SK-N-SH (cell line): ENCODE results near the gene ASIC2. TPM values are rescaled to one million over a fixed set of nuclear protein-coding genes. Genes with fewer than 3 reads are reported as not detected.

Source experiments
- CTCF ChIA-PET: fragments of 300-600, 350-600 bp; formaldehyde crosslinking; extraction: SDS; loops from one replicate; lab custom pipeline; 2021; lab: Yijun Ruan, JAX
- POLR2A ChIA-PET: fragments of 350-600 bp; sonication (Branson Sonifier 250); formaldehyde crosslinking; extraction: SDS; loops from one replicate; lab custom pipeline; 2020; ENCODE audit warnings: antibody characterized with exemption, inconsistent platforms; lab: Yijun Ruan, JAX
- DNase-seq: peaks from one replicate; pipeline ENCODE4 v3.0.0; 2012
- H2AFZ ChIP-seq: fragments of 200-600 bp; sonication (generic); 2 replicates; pipeline ENCODE4 v1.8.1; 2016; ENCODE audit warnings: antibody characterized with exemption, mild to moderate bottlenecking, low read depth
- H3F3A ChIP-seq: fragments of 200-600 bp; sonication (generic); replicated peaks from 2 replicates; pipeline ENCODE3; 2016; ENCODE audit warnings: antibody characterized with exemption, mild to moderate bottlenecking; ENCODE audit not compliant: insufficient read depth
- H3K27ac ChIP-seq, 2 experiments: fragments of 200-500 bp in 1 of 2; fragments of 200-600 bp in 1 of 2; sonication (Bioruptor generic) in 1 of 2; sonication (generic), shearing (Covaris generic) in 1 of 2; 2 replicates each; pipeline versions ENCODE4 v1.5.1 to v1.6.1; 2014 to 2016; ENCODE audit warnings: low read depth in 2 of 2, inconsistent platforms in 1 of 2, low read length in 1 of 2, mild to moderate bottlenecking in 1 of 2, mixed read lengths in 1 of 2
- H3K27me3 ChIP-seq: fragments of 200-600 bp; sonication (generic), shearing (Covaris generic); 2 replicates; pipeline ENCODE4 v1.6.1; 2016; ENCODE audit warnings: mixed run types; ENCODE audit not compliant: insufficient read depth
- H3K36me3 ChIP-seq, 2 experiments: fragments of 200-500 bp in 1 of 2; fragments of 200-600 bp in 1 of 2; sonication (Bioruptor generic) in 1 of 2; sonication (generic) in 1 of 2; replicated peaks in 1 of 2; 2 replicates each; pipeline versions ENCODE3 to v1.5.1; 2014 to 2016; ENCODE audit warnings: low read length in 1 of 2, mild to moderate bottlenecking in 1 of 2; ENCODE audit not compliant: insufficient read depth in 2 of 2, control insufficient read depth in 1 of 2
- H3K4me1 ChIP-seq, 2 experiments: fragments of 200-500 bp in 1 of 2; fragments of 200-600 bp in 1 of 2; sonication (Bioruptor generic) in 1 of 2; sonication (generic), shearing (Covaris generic) in 1 of 2; 2 replicates each; pipeline versions ENCODE4 v1.5.1 to v1.6.1; 2014 to 2016; ENCODE audit warnings: low read depth in 1 of 2, low read length in 1 of 2, mixed run types in 1 of 2; ENCODE audit not compliant: insufficient read depth in 2 of 2, control insufficient read depth in 1 of 2
- H3K4me2 ChIP-seq: fragments of 200-600 bp; sonication (generic), shearing (Covaris generic); 2 replicates; pipeline ENCODE4 v1.6.1; 2017; ENCODE audit warnings: mixed run types
- H3K4me3 ChIP-seq, 2 experiments: fragments of 200-500 bp in 1 of 2; fragments of 200-600 bp in 1 of 2; sonication (Bioruptor generic) in 1 of 2; sonication (generic), shearing (Covaris generic) in 1 of 2; 2 replicates each; pipeline versions ENCODE4 v1.5.1 to v1.8.1; 2014 to 2016; ENCODE audit warnings: low read depth in 2 of 2, inconsistent platforms in 1 of 2, low read length in 1 of 2, mild to moderate bottlenecking in 1 of 2, mixed read lengths in 1 of 2, moderate library complexity in 1 of 2
- H3K79me2 ChIP-seq: fragments of 200-600 bp; sonication (generic); 2 replicates; pipeline ENCODE4 v1.8.1; 2017; ENCODE audit warnings: mild to moderate bottlenecking; ENCODE audit not compliant: insufficient read depth
- H3K9ac ChIP-seq: fragments of 200-600 bp; sonication (generic); 2 replicates; pipeline ENCODE4 v1.6.1; 2017; ENCODE audit warnings: mixed run types
- H3K9me2 ChIP-seq: fragments of 200-600 bp; sonication (generic); 2 replicates; pipeline ENCODE4 v1.6.1; 2017; ENCODE audit warnings: mixed run types
- H3K9me3 ChIP-seq: fragments of 200-600 bp; sonication (generic); 2 replicates; pipeline ENCODE4 v1.6.1; 2017; ENCODE audit warnings: mixed run types, mild to moderate bottlenecking, moderate library complexity
- H4K20me1 ChIP-seq: fragments of 200-600 bp; sonication (generic); 2 replicates; pipeline ENCODE4 v1.6.1; 2017; ENCODE audit warnings: mild to moderate bottlenecking, mixed run types; ENCODE audit not compliant: insufficient read depth
- CTCF ChIP-seq: fragments of 200-600 bp; sonication (generic); IDR thresholded peaks from 2 replicates; pipeline ENCODE4 v1.6.1; 2017; ENCODE audit warnings: antibody characterized with exemption, mild to moderate bottlenecking, moderate library complexity
- ELF1 ChIP-seq: IDR thresholded peaks from 2 replicates; pipeline ENCODE4 v1.4.0; 2012
- FOSL2 ChIP-seq: IDR thresholded peaks from 2 replicates; pipeline ENCODE4 v1.4.0; 2012; ENCODE audit warnings: low read depth, mild to moderate bottlenecking, moderate library complexity, borderline replicate concordance
- FOXJ3 ChIP-seq: sonication (generic); formaldehyde crosslinking; IDR thresholded peaks from 2 replicates; pipeline ENCODE4 v1.5.1; 2020; ENCODE audit warnings: mild to moderate bottlenecking, missing genetic modification reagents
- GATA2 ChIP-seq: sonication (generic); formaldehyde crosslinking; IDR thresholded peaks from 2 replicates; pipeline ENCODE4 v1.5.0; 2020; ENCODE audit warnings: mild to moderate bottlenecking, missing genetic modification reagents
- RCOR1 ChIP-seq: fragments of 150-350 bp; IDR thresholded peaks from 2 replicates; pipeline ENCODE4 v1.6.1; 2017; ENCODE audit warnings: antibody characterized with exemption, low read length
- REST ChIP-seq: IDR thresholded peaks from 2 replicates; pipeline ENCODE4 v1.6.1; 2012; ENCODE audit warnings: mild to moderate bottlenecking, low read depth, low read length, moderate library complexity
- RXRA ChIP-seq: IDR thresholded peaks from 2 replicates; pipeline ENCODE4 v1.4.0; 2012; ENCODE audit warnings: low read depth, mild to moderate bottlenecking, borderline replicate concordance
- SIN3A ChIP-seq: IDR thresholded peaks from 2 replicates; pipeline ENCODE4 v1.6.1; 2012; ENCODE audit warnings: low read depth, mild to moderate bottlenecking, low read length, moderate library complexity, borderline replicate concordance
- USF1 ChIP-seq: IDR thresholded peaks from 2 replicates; pipeline ENCODE4 v1.4.0; 2012; ENCODE audit warnings: low read depth, borderline replicate concordance
- WGBS: methylation state at CpG from one replicate; pipeline ENCODE4 v1.1.6; 2017; ENCODE audit warnings: low lambda C conversion rate; 5-methylcytosine and 5-hydroxymethylcytosine counted together
- polyA plus RNA-seq, 3 experiments: library from polyadenylated mRNA; depleted of rRNA; stranded (reverse); fragments of >200 nt; gene quantifications; 2 replicates each; pipeline ENCODE4 v1.2.3, GENCODE V29; 2012

The ASIC2 gene
- polyA plus RNA-seq, 1 of the 3 experiments (the other 2 are of a cell fraction) = 0.08 TPM

- Histone ChIP-seq H3K4me1 (peaks cover 0 to 11% of the 10 kb centered on the region in 2 experiments; a peak in 2 of 4 replicates), H3K4me3 (no peak overlapping the region), H3K4me2 (no peak overlapping the region), H3K9me2 (no peaks in the 10 kb centered on the region), H3K9me3 (no peaks in the 10 kb centered on the region), H3F3A (no peaks in the 10 kb centered on the region), H4K20me1 (no peaks in the 10 kb centered on the region)
- ChIA-PET POLR2A (no interaction called here), CTCF (no interaction called here)
- TF ChIP-seq ELF1 (no peak), CTCF (no peak), USF1 (no peak), GATA2 (CRISPR knock-in tag) (no peak), RCOR1 (no peak), SIN3A (no peak)
- TF ChIP-seq, all 33 proteins: peak for 0
- WGBS = 45% methylated on average over 4 of the region's 4 CpGs
- Histone ChIP-seq H3K27me3 (no peaks in the 10 kb centered on the region; the same call in 1 of the 2 replicates), H3K79me2 (no peaks in the 10 kb centered on the region), H3K9ac (no peak overlapping the region), H3K36me3 (no peaks in the 10 kb centered on the region), H3K27ac (no peak overlapping the region), H2AFZ (no peak overlapping the region)
- DNase-seq = no peak
These were observed 167.0 kb downstream of the ASIC2 start for GRCh38 chr17:33126086-33126485.

- Histone ChIP-seq H2AFZ (no peak overlapping the region), H4K20me1 (no peaks in the 10 kb centered on the region), H3K4me1 (peaks cover 0 to 13% of the 10 kb centered on the region in 2 experiments; a peak in 2 of 4 replicates), H3K27me3 (peaks cover 2% of the 10 kb centered on the region; the same call in 1 of the 2 replicates), H3K4me3 (no peak overlapping the region), H3K9me3 (no peaks in the 10 kb centered on the region), H3K79me2 (no peaks in the 10 kb centered on the region), H3K4me2 (no peak overlapping the region), H3K36me3 (no peaks in the 10 kb centered on the region), H3F3A (no peaks in the 10 kb centered on the region), H3K27ac (no peak overlapping the region), H3K9me2 (no peaks in the 10 kb centered on the region), H3K9ac (no peak overlapping the region)
- WGBS = 10% methylated on average over 3 of the region's 3 CpGs
- ChIA-PET POLR2A (no interaction called here), CTCF (no interaction called here)
- DNase-seq = no peak
- TF ChIP-seq RXRA (no peak), FOXJ3 (CRISPR knock-in tag) (no peak), REST (no peak), FOSL2 (no peak)
These were observed 167.5 kb downstream of the ASIC2 start for GRCh38 chr17:33125552-33125950.
